NOMO-1 treated with DMSO at 0.1 percent for 48 hours (cell line): Measurements from ENCODE around the gene ZNF592.

Source experiments
- DNase-seq: peaks from one replicate; lab custom pipeline; 2025; ENCODE audit not compliant: unreplicated experiment; lab: John Stamatoyannopoulos, UW

ZNF592 gene

GRCh38 chr15:84804005-84804900, 55.9 kb downstream of the ZNF592 start:
- DNase-seq: no peak

- DNase-seq: no peak
These were observed 56.8 kb downstream of the ZNF592 start for GRCh38 chr15:84805221-84805620.

- no peak for DNase-seq
These were observed 58.8 kb downstream of the ZNF592 start for GRCh38 chr15:84807228-84807627.

- no peak for DNase-seq
These were observed 61.9 kb downstream of the ZNF592 start for GRCh38 chr15:84810073-84810840.

GRCh38 chr15:84811151-84811550, 62.8 kb downstream of the ZNF592 start:
- no peak for DNase-seq

- no peak for DNase-seq
These were observed 63.4 kb downstream of the ZNF592 start for GRCh38 chr15:84811828-84812227.

- no peak for DNase-seq
These were observed 64.5 kb downstream of the ZNF592 start for GRCh38 chr15:84812842-84813241.

GRCh38 chr15:84813435-84813834, 65.0 kb downstream of the ZNF592 start:
- no peak for DNase-seq

- no peak for DNase-seq
These were observed 65.5 kb downstream of the ZNF592 start for GRCh38 chr15:84813931-84814330.

- DNase-seq: peak; percentile 46
These were observed 66.5 kb downstream of the ZNF592 start for GRCh38 chr15:84814916-84815315.

GRCh38 chr15:84816694-84817465, 68.5 kb downstream of the ZNF592 start, which contains the start of gene ALPK3:
Gene ALPK3 (plus strand): TSS chr15:84817356. CDS start chr15:84817453, 97 bp downstream.
- no peak for DNase-seq

- DNase-seq: no peak
These were observed 69.2 kb downstream of the ZNF592 start for GRCh38 chr15:84817466-84818081.

GRCh38 chr15:84818261-84819131, 70.1 kb downstream of the ZNF592 start:
- DNase-seq: no peak

GRCh38 chr15:84819291-84819768, 70.9 kb downstream of the ZNF592 start:
- no peak for DNase-seq

GRCh38 chr15:84819791-84820190, 71.4 kb downstream of the ZNF592 start:
- DNase-seq: no peak

- DNase-seq: no peak
These were observed 73.2 kb downstream of the ZNF592 start for GRCh38 chr15:84821501-84822021.

- DNase-seq: no peak
These were observed 74.4 kb downstream of the ZNF592 start for GRCh38 chr15:84822653-84823281.

- no peak for DNase-seq
These were observed 75.0 kb downstream of the ZNF592 start for GRCh38 chr15:84823282-84823878.
